D721Med (cell line): ENCODE data around the gene ARHGEF18.
"Not testable (repeated sequence)": the region's sequence is repeated elsewhere in the genome, so short reads cannot be mapped to it uniquely, and the experiment has no call there.

Experiments
- DNase-seq: peaks from one replicate; pipeline ENCODE4 v3.0.0; 2011; ENCODE audit warnings: low spot score; ENCODE audit not compliant: insufficient read length
- FAIRE-seq: peaks from 2 replicates; lab custom pipeline; 2011; peaks lifted over from hg19 to GRCh38; lab: Jason Lieb, UNC
- TF ChIP-seq, protein P1 (sequence below): IDR thresholded peaks from 2 replicates; pipeline ENCODE4 v1.5.1; 2012; ENCODE audit warnings: mild to moderate bottlenecking, control low read depth; ENCODE audit not compliant: insufficient read depth; ENCODE audit errors: missing control alignments

The ARHGEF18 gene

DNA sequence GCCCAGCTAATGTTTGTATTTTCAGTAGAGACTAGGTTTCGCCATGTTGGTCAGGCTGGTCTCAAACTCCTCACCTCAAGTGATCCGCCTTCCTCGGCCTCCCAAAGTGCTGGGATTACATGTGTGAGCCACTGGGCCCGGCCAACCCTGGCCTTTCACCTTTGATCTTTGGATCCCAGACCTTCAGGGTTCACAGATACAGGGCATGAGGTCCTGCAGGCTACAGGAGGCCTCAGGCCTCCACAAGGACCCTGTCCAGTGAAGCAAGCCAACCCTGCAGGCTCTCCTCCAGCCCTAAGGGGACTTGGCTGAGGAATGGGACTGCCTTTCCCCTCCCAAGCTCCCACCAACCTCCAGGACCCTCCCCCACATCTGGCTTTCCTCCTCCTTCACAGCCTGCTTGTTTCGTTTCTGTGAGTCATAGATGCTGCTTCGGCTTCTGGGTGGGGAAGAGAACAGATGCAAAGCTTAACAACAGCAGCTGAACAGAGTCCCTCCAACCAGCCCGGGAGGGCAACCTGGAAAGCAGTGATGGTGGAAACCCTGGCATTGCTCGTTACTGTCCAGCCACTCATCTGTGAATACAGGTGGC lies 11.8 kb downstream of the ARHGEF18 start:
- FAIRE-seq (no peak), DNase-seq (no peak)
- TF ChIP-seq, protein P1, sequence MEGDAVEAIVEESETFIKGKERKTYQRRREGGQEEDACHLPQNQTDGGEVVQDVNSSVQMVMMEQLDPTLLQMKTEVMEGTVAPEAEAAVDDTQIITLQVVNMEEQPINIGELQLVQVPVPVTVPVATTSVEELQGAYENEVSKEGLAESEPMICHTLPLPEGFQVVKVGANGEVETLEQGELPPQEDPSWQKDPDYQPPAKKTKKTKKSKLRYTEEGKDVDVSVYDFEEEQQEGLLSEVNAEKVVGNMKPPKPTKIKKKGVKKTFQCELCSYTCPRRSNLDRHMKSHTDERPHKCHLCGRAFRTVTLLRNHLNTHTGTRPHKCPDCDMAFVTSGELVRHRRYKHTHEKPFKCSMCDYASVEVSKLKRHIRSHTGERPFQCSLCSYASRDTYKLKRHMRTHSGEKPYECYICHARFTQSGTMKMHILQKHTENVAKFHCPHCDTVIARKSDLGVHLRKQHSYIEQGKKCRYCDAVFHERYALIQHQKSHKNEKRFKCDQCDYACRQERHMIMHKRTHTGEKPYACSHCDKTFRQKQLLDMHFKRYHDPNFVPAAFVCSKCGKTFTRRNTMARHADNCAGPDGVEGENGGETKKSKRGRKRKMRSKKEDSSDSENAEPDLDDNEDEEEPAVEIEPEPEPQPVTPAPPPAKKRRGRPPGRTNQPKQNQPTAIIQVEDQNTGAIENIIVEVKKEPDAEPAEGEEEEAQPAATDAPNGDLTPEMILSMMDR: no peak

DNA sequence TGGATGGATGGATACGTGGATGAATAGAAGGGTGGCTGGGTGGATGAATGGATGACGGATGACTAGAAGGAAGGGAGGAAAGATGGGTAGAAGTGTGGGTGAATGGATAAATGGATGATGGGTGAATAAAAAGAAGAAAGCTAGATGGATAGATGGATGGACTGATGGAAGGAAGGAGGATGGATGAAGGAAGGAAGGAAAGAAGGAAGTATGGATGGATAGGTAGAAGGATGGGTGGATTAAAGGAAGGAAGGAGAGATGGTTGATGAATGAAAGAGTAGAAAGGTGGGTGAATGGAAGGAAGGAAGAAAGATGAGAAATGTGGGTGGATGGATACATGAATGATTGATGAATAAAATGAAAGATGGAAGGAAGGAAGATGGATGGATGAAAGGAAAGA lies 14.5 kb downstream of the ARHGEF18 start:
- DNase-seq (no peak), FAIRE-seq (no peak)
- TF ChIP-seq, protein P1: no peak

GRCh38 chr19:7366701-7367420 lies 18.1 kb downstream of the ARHGEF18 start:
- no peak for DNase-seq
- TF ChIP-seq, protein P1: peak; percentile 35
- no peak for FAIRE-seq

DNA sequence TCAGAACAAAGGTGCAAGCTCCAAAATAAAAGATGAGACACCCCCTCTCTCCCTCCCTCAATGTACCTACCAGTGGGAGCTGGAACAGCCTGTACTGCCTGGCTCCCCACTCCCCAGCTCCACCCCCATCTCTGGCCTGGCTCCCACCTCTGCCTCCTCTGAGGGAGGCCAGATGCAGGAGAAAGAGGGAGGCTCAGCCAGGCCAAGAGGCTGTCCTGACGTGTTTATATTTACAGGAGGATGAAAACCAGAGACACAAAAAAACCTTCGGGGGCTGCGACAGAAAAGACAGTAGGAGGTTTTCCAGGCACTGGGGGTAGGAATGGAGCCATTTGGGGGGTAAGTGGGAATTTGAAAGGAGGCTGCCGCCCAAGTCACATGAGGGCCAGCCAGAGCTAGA lies 19.7 kb downstream of the ARHGEF18 start:
- FAIRE-seq: no peak
- no peak for DNase-seq
- TF ChIP-seq, protein P1: no peak

GRCh38 chr19:7368866-7369265 lies 20.1 kb downstream of the ARHGEF18 start:
- not testable (repeated sequence) for FAIRE-seq, DNase-seq

DNA sequence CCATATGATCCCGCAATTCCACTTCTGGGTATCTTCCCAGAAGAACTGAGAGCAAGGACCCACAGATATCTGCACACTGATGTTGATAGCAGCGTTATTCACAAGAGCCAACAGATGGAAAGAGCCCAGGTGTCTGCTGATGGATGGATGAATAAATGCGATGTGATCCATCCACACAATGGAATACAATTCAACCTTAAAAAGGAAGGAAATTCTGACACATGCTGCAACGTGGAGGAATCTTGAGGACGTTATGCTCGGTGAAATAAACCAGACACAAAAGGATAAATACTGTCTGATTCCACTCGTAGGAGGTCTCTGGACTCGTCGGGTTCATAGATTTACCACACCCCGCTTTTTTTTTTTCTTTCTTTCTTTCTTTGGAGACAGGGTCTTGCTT lies 21.8 kb downstream of the ARHGEF18 start:
- DNase-seq (no peak), FAIRE-seq (no peak)

GRCh38 chr19:7371001-7371400 lies 22.3 kb downstream of the ARHGEF18 start:
- FAIRE-seq (no peak), DNase-seq (no peak)
- TF ChIP-seq, protein P1: no peak

More for the DNA sequence above, 21.8 kb downstream of the ARHGEF18 start:
- TF ChIP-seq, protein P1: no peak
